ENCODE measurements around the gene PMVK. TPM values are rescaled to one million over a fixed set of nuclear protein-coding genes. Genes with fewer than 3 reads are reported as not detected.

The PMVK gene
- total RNA-seq, 3 donors from 2014 or later: 46.7 to 53.0 (median 48.3) TPM

DNA sequence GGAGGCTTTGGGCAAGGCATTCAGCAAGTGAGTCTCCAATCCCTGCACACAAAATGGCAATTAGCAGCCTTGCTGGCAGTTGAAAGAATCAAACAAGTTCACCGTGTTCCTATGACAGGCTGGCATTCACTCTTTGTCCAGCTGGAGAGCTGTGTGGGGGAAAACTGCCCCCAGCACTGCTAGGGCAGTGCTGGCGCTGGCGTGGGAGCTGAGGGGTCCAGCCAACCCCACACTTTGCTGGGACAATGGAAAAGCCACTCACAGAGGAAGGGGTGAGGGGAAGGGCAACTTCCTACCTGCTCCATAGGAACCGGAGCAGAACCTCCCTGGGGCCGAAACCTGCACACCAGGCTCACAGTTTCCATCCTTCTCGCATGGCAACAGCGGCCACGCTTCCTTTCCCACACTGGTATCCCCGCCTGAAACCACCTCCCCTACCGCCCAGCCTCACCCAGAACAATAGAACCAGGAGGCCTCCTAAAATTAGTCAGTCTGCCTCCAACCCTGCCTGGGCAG, 39.7 kb downstream of the PMVK start:
- Mint-ChIP-seq H3K9me3 (no peaks in the 10 kb centered on the region), H3K36me3 (ENCODE audit: insufficient read depth) (no peaks in the 10 kb centered on the region), H3K4me3 (no peak overlapping the region), H3K27me3 (ENCODE audit: low read depth) (no peaks in the 10 kb centered on the region), H3K4me1 (ENCODE audit: low read depth) (no peaks in the 10 kb centered on the region)
- ATAC-seq (no peak), DNase-seq (no peak)

DNA sequence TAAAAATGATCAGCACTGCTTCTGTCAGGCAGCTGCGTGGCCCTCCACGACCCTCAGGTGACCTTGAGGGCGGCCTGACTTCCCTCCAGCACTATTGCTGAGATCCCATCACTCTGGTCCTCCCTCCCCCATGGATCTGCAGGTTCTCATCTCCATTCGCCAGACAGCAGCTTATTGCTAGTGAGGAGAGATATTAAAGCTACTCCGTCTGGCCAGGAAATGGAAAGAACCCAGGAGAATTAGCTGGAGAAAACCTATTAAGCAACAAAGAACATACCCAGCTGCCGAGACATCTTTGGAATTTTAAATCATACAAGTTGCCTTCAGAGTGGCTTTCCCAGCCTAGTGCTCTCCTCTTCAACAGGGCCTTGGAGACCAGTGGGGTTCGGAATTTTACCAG, 40.7 kb downstream of the PMVK start:
- H3K27me3 Mint-ChIP-seq (ENCODE audit: low read depth): no peaks in the 10 kb centered on the region

DNA sequence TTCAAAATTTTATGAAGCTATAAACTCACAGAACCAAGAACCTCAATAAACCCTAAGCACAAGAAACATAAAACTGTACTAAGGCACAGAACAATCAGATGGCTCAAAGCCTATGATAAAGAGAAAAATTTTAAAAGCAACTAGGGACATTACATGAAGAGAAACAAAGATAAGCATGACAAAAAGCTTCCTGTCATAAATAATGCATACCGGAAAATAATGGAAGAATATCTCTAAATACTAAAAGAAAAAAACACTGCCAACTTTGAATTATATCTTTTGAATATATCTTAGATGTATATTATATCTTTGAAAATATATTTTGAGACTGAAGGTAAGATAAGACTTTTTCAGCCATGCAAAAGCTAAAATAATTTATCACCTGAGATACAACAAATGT, 45.1 kb downstream of the PMVK start:
- ATAC-seq: no peak
- H3K9me3 Mint-ChIP-seq: no peaks in the 10 kb centered on the region
- H3K27me3 Mint-ChIP-seq (ENCODE audit: low read depth): no peaks in the 10 kb centered on the region
- no peak overlapping the region for H3K4me3 Mint-ChIP-seq
- DNase-seq: no peak
- H3K4me1 Mint-ChIP-seq (ENCODE audit: low read depth): no peaks in the 10 kb centered on the region
- H3K36me3 Mint-ChIP-seq (ENCODE audit: insufficient read depth): no peaks in the 10 kb centered on the region

More for the DNA sequence above, 40.7 kb downstream of the PMVK start:
- H3K4me3 Mint-ChIP-seq: no peak overlapping the region
- H3K4me1 Mint-ChIP-seq (ENCODE audit: low read depth): no peaks in the 10 kb centered on the region
- DNase-seq: no peak
- ATAC-seq: no peak
- H3K36me3 Mint-ChIP-seq (ENCODE audit: insufficient read depth): no peaks in the 10 kb centered on the region
- H3K9me3 Mint-ChIP-seq: no peaks in the 10 kb centered on the region

DNA sequence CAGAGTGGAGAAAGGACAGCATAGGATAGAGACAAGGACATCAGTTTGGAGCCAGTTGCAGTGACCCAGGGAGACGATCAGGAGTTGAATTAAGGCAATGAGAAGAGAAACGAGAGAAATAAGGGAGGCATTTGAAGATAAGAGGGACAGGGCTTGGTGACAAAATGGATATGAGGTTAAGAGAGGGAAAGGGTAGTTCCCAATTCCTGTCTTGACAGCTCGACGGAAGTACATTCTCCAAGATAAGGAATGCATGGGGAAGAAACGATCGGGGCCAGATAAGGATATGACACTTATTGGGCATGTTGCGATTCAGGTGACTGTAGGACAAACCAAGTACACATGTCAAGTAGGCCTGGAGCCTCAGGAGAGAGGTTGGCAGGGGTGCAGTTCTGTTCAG, 47.8 kb downstream of the PMVK start:
- Mint-ChIP-seq H3K4me1 (ENCODE audit: low read depth) (peaks cover 3% of the 10 kb centered on the region), H3K36me3 (ENCODE audit: insufficient read depth) (no peaks in the 10 kb centered on the region), H3K27me3 (ENCODE audit: low read depth) (no peaks in the 10 kb centered on the region), H3K9me3 (no peaks in the 10 kb centered on the region), H3K4me3 (no peak overlapping the region)
- ATAC-seq: no peak
- no peak for DNase-seq

DNA sequence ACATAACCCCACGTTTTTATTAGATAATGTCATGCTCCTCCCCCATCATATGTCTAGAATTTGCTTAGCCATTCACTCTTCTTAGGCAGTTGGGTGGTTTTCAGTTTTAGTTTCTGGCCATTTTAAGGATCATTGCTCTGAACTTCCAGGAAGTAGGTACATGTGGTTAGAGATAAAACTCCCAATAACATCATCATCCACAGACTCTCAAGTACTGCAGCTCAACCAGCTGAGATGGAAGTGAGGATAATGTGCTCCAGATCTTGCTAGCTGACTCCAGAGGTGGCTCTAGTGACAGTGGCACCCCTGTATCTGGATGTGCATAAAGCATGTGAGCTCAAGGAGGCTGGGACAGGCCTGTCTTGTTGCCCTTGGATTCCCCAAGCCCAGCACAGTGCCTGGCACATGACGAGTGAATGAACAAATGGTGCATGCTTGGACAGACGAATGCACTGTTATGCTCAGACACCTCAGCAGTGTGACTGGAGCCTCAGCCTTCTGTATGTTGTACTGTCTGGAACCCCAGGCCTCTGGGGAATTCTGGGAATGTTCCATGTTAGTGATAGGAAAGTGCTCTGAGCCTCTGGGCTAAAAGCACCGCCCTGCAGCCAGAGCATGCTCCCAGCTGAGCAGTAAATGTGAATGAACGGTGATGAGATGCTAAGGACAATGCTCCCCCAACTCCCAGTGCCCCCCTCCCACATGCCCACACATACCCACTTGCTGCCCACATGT, 50.1 kb downstream of the PMVK start:
- H3K4me3 Mint-ChIP-seq: no peak overlapping the region
- ATAC-seq (peak in 1 of 2 donors; percentile 27), DNase-seq (no peak)
- H3K36me3 Mint-ChIP-seq (ENCODE audit: insufficient read depth): no peaks in the 10 kb centered on the region
- no peaks in the 10 kb centered on the region for H3K9me3 Mint-ChIP-seq
- H3K4me1 Mint-ChIP-seq (ENCODE audit: low read depth): peaks cover 3% of the 10 kb centered on the region
- no peaks in the 10 kb centered on the region for H3K27me3 Mint-ChIP-seq (ENCODE audit: low read depth)

- ATAC-seq (no peak), DNase-seq (no peak)
- Mint-ChIP-seq H3K4me1 (ENCODE audit: low read depth) (peaks cover 3% of the 10 kb centered on the region), H3K36me3 (ENCODE audit: insufficient read depth) (no peaks in the 10 kb centered on the region), H3K27me3 (ENCODE audit: low read depth) (no peaks in the 10 kb centered on the region), H3K4me3 (no peak overlapping the region), H3K9me3 (no peaks in the 10 kb centered on the region)
These were observed 51.4 kb downstream of the PMVK start for GRCh38 chr1:154884869-154885701.

DNA sequence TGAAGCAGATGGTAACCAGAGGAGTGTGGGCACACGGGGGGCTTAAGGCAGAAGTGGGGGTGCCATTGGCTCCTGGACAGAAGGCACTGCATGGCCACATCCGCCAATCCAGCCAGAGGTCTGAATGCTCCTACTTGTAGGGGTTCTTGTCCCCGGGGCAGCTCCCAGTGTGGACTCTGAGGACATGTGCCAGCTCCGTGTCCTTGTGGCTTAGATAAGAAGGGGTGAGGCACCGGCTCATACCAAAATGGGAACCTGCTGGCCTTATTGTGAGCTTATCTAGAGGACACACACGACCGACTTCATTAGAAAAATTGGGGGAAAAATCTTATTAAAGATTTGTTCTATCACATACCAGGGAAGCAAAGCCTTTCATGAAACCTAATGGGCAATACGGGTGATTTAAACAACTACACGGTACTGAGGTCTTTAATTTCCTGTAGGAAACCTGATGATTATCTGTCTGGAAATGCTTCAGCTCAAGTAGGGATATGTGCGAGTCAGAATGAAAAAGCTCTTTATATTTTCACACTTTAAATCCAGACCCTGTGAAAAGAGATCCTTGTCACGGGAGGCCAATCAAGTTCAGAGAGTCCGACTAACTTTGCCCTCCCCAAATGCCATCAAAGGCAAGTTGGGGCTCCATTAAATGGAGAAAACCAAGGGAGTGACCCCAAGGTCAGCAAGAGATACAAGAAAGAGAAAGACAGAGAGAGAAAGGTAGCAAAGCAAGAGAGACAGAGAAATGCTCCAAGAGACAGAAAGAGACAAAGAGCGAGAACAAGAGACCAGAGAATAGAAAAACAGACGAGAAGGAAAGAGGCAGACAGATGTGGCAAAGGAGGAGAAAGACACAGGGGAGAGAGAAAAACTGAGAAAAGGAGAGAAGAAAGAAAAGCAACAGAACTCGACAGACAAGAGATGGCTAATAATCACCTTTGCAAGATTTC, 52.3 kb downstream of the PMVK start:
- no peak for ATAC-seq

DNA sequence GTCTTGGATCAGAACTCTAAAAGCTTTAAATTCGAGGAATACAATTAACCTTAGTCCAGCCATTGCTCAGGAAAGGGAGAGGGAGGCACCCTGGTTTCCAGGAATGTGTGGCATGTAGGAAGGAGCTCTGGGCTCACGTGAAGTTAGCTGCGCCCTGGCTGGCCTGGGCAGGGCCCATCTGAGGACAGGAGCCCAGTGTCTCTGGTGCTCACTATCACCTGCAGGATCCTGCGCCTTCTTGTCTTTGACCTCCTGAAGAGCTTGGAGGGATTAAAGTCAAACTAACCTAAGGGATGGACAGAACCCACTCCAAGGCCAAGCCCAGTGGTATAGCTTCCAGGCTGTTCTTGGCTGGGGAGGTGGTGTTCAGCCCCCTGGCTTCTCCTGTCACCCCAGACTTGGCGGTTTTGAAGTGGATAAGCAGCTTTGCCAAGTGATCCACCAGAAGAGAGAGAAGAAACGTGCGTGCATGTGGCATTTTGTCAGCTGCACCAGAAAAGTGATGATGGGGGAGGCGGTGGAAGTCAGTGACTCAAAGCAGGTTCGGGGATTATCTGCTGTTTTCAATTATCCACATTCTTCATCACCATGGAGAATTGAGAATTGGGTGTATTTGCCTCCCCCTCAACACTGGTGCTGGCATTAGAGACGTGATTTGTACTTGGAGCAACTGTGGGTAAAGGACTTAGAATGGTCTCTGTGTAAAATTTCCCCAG, 54.5 kb downstream of the PMVK start:
- no peaks in the 10 kb centered on the region for H3K36me3 Mint-ChIP-seq (ENCODE audit: insufficient read depth)
- DNase-seq: no peak
- no peaks in the 10 kb centered on the region for H3K9me3 Mint-ChIP-seq
- no peaks in the 10 kb centered on the region for H3K27me3 Mint-ChIP-seq (ENCODE audit: low read depth)
- ATAC-seq: no peak
- no peak overlapping the region for H3K4me3 Mint-ChIP-seq
- H3K4me1 Mint-ChIP-seq (ENCODE audit: low read depth): peaks cover 3% of the 10 kb centered on the region

More for the DNA sequence above, 52.3 kb downstream of the PMVK start:
- Mint-ChIP-seq H3K36me3 (ENCODE audit: insufficient read depth) (no peaks in the 10 kb centered on the region), H3K4me3 (no peak overlapping the region), H3K27me3 (ENCODE audit: low read depth) (no peaks in the 10 kb centered on the region), H3K4me1 (ENCODE audit: low read depth) (peaks cover 3% of the 10 kb centered on the region), H3K9me3 (no peaks in the 10 kb centered on the region)
- DNase-seq: no peak

GRCh38 chr1:154880671-154881070, 55.8 kb downstream of the PMVK start:
- H3K4me1 Mint-ChIP-seq (ENCODE audit: low read depth): no peaks in the 10 kb centered on the region
- H3K36me3 Mint-ChIP-seq (ENCODE audit: insufficient read depth): no peaks in the 10 kb centered on the region
- no peak overlapping the region for H3K4me3 Mint-ChIP-seq
- ATAC-seq: no peak
- H3K27me3 Mint-ChIP-seq (ENCODE audit: low read depth): no peaks in the 10 kb centered on the region
- DNase-seq: no peak
- no peaks in the 10 kb centered on the region for H3K9me3 Mint-ChIP-seq

GRCh38 chr1:154879038-154879421, 57.5 kb downstream of the PMVK start:
- H3K4me3 Mint-ChIP-seq: no peak overlapping the region
- no peaks in the 10 kb centered on the region for H3K9me3 Mint-ChIP-seq
- H3K4me1 Mint-ChIP-seq (ENCODE audit: low read depth): peaks cover 4% of the 10 kb centered on the region
- ATAC-seq (no peak), DNase-seq (no peak)
- H3K36me3 Mint-ChIP-seq (ENCODE audit: insufficient read depth): no peaks in the 10 kb centered on the region
- peaks cover 3% of the 10 kb centered on the region for H3K27me3 Mint-ChIP-seq (ENCODE audit: low read depth)

DNA sequence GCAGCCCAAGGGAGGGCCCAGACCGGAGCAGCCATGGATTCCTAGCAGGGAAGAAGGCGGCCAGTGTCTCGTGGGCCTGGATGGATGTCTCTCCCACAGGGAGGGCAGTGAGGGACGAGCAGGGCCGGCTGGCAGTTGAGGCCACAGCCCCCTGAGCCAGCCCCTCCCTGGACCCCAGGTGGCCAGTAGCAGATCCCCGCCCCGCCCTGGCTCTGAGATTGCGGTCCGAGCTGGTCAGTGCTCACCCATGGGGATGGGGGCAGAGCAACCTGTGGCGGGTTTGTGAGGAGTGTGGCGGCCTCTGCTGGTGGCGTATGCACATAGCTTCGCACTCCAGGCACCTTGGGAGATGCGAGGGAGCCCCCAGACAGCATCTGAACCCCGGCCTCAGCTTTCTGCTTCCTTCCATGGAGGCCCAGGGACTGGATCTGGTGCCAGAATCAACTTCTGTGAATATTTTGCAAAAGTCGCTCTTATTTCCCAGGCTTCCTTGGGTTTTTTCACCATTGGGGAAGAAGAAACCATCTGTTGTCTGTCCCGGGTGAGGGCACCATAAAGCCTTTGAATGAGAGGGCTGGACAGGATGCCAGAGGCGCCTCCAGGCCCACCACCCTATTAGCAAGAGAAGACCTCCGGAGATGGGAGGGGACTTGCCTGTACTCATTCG, 58.0 kb downstream of the PMVK start:
- Mint-ChIP-seq H3K9me3 (no peaks in the 10 kb centered on the region), H3K36me3 (ENCODE audit: insufficient read depth) (no peaks in the 10 kb centered on the region), H3K4me3 (no peak overlapping the region), H3K27me3 (ENCODE audit: low read depth) (peaks cover 3% of the 10 kb centered on the region), H3K4me1 (ENCODE audit: low read depth) (peaks cover 4% of the 10 kb centered on the region)
- DNase-seq (peak; percentile 69), ATAC-seq (peak; percentile 91)

DNA sequence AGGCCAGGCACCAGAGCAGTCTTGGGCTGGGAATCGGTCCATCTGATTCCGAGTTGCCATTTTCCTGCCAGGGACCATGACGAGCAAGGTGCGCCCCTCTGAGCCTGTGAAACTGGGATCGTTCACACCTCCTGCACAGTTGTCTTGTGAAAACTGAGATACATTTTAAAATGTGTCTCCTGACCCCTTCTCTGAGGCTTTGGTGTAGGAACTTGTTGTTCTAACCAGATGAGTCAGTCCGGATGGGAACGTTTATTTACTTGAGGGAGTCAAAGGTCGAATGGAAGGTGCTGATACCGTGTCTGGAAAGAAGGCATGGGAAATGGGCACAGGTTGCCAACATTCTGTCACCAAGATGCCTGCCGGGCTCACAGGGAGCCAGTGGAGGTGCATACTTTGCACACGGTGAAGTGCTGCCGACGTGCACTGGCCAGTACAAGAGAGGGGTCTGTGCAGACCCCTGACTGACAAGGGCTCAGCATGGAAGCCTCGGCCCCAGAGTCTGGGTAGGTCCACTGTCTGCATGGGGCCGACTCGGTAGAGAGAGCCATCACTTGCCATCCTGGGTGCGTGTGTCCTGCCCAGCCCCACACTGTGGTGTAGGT, 59.0 kb downstream of the PMVK start:
- peaks cover 4% of the 10 kb centered on the region for H3K4me1 Mint-ChIP-seq (ENCODE audit: low read depth)
- H3K9me3 Mint-ChIP-seq: no peaks in the 10 kb centered on the region
- DNase-seq (no peak), ATAC-seq (no peak)
- H3K27me3 Mint-ChIP-seq (ENCODE audit: low read depth): peaks cover 3% of the 10 kb centered on the region
- H3K36me3 Mint-ChIP-seq (ENCODE audit: insufficient read depth): no peaks in the 10 kb centered on the region
- H3K4me3 Mint-ChIP-seq: no peak overlapping the region

GRCh38 chr1:154876842-154877369, 59.6 kb downstream of the PMVK start:
- no peaks in the 10 kb centered on the region for H3K9me3 Mint-ChIP-seq
- H3K4me1 Mint-ChIP-seq (ENCODE audit: low read depth): peaks cover 4% of the 10 kb centered on the region
- no peak for ATAC-seq
- DNase-seq: no peak
- no peak overlapping the region for H3K4me3 Mint-ChIP-seq
- H3K36me3 Mint-ChIP-seq (ENCODE audit: insufficient read depth): no peaks in the 10 kb centered on the region
- H3K27me3 Mint-ChIP-seq (ENCODE audit: low read depth): peaks cover 3% of the 10 kb centered on the region
